NCI-H1694 (cell line): ENCODE results near the gene USP44.

ENCODE experiments used
- DNase-seq: peaks from one replicate; lab custom pipeline; 2025; lab: John Stamatoyannopoulos, UW

Gene USP44

DNA sequence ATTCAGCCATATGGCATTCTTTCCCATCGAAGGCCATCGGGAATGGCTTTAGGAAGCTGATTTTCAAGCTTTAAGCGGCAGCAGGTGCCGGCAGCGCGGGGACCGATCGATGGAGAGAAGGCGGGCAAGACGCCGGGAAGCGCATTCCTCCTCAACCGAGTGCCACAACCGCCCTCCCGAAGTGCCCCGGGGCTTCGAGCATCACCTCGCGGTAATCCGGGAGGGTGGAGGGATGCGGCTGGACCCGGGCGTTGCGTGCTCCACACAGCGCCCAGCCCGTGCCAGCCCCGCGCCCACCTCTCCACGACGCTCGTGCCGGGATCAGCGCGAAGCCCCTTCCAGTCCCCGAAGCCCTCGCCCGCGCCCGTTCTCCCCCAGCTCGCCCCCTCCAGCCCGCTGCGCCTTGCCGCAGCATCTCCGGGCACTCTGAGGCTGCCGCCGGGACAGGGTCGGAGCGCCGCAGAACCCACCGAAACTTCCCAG lies 3.2 kb downstream of the USP44 start:
- no peak for DNase-seq

DNA sequence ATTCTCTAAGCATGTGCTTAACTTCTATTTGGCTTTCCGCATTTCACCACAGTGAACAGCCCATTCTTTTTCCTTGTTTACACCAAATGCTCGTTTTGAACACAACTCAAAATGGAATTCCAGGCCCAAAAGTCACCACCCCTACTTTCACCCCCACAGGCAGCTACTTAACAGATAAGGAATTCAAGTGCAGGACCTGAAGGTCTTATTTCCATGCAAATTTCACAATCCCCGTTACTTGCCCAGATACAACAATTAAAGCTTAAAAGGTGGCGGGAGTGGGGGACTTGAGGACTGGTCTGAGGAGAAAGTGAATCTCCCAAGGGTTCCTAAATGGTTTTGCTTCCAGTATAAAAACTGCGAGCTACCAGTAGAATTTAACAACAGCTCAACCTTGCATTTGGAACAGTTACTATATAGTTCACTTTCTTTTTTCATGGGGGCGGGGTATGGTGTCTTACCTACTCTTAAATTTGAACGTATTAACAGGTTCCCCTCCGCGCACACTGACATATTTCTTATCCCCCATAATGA lies 3.7 kb downstream of the USP44 start:
- DNase-seq, result no peak

DNA sequence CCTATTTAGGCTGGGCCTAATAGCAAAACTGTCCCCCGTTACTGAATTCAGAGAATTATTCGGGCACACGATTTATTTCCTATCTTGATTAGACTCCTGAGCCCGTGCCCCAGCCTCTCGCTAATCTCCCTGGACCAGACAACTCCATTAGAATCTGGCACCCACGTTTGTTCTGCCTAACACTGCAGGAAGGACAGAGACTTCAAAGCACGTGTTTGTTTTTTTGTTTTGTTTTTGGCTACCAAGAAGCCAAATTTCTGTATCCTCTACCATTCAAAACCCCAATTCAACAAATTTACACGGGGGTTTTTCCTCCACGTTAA lies 4.8 kb downstream of the USP44 start:
- no peak for DNase-seq

DNA sequence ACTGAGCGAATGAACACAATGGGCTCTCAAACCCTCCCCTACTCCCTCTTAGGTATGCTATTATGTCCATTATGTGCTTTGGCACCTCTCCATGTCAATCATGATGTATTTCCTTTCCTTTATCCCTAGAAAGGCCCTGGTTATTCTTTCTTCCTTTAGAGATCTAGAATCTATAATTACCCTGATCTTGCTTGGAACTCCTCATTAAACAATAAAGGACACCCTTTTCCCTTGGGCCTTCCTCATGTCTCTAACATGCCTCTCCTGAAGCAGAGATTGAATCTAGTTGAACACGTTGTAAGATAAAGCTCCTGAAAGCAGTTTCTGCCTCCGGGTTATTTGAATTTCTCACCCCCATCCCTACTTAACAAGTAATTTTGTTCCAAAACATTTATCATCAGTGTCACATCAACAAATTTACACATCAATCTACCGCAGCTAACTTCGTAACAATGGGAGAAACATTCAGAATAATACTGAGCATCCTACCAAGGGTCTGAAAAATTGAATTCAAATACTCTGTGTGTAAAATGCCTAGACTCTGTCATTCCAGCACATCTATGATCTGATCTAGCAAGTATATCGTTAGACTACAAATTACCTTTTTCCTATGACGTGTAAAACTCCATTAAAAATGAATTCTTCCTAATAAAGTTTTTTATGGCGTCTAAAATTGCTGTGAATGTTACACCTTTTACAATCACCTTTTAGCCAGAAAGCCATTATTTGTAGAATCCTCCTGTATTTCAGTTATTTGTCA lies 5.4 kb downstream of the USP44 start:
- DNase-seq, result no peak

DNA sequence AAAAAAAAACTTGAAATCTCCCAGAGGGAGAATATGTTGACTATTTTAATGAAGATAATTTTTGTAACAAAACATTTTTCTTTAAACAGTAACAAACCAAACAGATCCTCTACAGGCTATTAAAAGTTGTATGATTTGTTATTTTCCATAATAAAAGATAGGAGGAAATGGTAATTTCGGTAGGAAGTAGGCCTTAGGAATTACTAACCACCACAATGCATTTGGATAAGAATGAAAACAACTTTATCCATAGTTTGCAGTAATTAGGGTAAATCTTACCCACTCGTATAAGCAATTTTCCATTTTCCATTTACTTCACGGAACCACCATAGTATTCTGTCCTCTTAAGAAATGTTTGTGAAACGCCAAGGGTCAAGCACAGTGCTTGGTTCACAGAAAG lies 6.0 kb downstream of the USP44 start:
- no peak for DNase-seq

DNA sequence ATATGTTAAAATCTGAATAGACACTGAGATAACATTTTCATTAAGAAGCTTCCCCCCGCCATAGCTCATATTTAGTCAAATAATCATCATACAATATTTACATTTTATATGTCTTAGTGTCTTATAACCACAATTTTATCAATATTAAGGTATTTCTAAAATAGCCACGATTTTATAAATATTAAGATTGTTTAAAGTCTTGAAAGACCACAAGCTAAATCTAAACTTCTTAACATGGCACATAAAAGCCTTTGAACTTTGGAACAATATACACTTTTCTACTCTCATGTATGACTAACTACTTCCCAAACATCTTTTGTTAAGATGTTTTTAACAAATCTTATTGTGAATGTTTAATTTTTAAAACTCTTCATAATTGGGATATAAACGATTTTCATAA lies 6.5 kb downstream of the USP44 start:
- DNase-seq, result no peak

DNA sequence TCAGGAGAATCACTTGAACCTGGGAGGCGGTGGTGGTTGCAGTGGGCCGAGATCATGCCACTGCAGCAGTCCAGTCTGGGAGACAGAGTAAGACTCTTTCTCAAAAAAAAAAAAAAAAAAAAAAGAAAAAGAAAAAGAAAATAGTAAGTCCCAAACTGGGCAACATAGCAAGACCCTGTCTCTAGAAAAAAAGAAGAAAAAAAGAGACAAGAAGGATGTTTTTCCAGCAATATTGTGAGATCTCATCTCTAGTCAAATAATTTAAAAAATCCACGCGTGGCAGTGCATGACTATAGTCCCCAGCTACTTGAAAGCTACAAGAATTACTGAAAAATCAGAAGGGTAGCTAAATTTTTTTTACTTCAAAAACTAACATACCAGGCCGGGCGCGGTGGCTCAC lies 8.0 kb downstream of the USP44 start:
- DNase-seq, result no peak

DNA sequence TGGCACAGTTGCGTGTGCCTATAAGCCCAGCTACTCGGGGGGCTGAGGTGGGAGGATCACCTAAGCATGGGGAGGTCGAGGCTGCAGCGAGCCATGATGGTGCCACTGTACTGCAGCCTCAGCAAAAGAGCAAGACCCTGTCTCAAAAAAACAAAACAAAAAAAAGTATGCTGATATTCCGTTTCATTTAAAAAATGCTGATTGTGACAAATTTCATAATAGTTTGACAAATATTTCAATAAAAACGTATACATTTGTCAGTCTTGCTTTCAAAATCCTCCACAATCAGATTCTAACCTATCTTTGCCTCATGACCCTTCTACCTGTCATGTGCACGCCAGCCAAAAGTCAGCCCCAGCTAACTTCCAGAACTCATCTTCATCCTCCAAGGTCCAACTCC lies 9.8 kb downstream of the USP44 start:
- no peak for DNase-seq

DNA sequence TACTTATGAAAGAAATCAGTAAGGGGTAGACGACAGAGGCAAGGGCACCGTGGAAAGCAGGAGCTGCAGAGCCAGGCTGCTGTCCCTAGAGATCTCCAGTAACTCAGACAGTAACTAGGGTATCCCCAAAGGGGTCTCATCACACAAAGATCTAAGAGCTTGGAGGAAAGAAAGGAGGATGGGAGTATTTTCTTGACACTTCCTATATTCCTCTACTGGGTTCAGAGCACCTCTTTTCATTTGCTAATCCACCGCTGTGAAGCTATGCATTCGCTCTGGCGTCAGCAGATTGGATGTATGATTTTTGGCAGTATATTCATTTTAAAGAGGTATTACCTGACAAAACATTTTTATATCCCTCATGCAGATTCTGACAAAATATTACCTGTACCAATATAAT lies 12.6 kb downstream of the USP44 start:
- no peak for DNase-seq

DNA sequence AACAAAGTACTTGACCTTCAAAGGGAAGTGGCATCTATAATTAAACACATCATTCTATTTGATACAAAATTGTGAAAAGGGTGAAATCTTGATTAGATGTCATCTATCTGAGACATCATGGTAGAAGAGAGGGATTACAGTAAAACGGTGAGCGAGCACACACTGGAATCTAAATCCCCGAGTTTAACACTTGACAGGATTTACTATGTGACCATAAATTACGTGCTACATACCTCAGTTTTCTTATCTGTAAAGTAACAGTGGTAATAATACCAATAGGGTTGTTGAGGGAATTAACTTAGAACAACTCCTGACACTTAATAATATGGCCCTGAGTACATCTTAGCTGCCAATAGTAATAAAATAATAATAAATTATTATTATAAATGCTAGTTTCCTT lies 13.3 kb downstream of the USP44 start:
- DNase-seq, result no peak

DNA sequence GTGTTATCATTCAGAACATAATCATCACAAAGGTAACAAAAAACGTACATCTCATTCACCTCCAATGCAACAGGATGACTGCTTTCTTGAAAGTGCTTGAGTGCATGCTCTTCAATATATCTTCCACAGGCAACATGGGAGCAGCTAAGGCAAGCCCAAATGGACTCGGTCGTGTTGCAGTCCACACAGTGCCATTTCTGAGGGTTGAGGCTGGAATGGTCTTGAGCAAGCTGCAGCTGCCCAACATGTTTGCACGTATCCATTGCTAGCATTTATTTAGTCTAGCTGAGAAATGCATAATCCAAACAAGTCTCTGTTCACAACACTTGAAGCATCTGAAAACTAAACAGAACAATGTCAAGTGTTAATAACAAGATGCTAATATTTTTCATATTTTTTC lies 17.3 kb downstream of the USP44 start:
- no peak for DNase-seq

DNA sequence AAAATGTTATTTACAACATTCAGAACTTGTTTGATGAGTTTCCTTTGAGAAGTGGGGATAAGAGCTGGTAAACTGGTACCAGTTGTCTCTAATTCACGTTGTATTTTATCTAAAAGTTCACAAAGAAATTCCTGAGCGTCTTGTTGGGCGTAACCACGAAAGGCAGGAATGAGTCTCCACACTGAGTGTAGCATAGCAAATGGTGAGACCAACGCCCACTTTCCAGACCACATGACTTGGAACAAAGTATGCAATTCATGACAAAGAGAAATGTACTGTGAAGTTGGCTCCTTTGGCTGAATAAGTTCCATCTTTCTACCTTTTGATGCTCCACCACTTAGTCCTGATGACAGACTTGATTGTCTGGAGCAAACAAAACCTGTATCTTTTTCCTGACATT lies 18.4 kb downstream of the USP44 start:
- DNase-seq, result no peak

DNA sequence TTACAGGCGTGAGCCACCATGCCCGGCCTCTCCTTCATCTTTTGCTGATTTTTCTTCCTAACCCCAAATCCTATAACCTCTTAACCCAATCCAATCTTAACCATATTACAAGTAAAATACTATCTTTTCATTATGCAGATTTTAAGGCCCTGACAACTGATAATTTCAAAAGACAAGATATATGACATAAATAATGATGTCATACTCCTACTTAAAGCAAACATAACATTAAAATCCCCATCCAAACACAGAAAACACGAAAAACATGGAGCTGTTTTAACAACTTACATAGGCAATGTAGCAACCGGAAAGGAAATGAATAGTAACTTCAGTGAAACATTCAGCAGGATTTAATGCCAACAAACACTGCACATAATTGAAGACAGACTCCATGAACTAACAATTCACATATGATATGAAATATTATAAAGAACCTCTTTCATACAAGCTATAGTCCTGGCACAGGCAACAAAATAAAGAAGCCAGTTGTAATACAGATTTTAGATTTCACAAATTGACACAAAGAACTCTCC lies 21.5 kb downstream of the USP44 start:
- no peak for DNase-seq

DNA sequence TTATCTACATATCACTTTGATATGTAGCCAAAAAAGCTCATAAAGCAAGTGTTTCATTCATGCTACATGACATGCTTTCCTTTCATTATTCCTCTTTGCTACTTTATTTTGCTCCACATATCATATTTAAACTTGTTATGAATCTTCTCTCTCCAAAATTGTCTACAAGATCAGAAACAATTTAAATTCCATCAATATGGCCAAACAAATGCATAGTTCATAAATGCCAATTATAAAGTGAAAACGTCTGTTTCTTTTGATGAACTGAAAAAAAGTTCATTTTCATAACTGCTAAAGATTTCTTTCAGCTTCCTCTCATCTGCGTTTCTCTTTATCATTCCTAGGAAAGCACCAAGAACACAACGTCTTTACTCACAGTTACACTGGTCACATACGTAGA lies 22.8 kb downstream of the USP44 start:
- no peak for DNase-seq

DNA sequence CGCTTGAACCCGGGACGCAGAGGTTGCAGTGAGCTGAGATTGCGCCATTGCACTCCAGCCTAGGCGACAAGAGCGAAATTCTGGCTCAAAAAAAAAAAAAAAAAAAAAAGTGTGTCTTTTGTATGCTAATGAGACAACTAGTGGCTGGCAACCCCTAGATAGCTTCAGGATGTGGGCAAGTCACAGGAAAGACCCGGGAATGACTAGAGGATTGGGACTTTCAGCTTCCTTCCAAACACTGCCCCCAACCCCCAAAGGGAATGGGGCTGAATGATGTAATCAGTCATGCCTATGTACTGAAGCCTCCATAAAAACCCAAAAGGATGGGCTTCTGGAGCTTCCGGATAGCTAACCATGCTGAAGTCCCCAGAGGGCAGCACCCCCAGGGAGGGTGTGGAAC lies 28.6 kb downstream of the USP44 start:
- no peak for DNase-seq

DNA sequence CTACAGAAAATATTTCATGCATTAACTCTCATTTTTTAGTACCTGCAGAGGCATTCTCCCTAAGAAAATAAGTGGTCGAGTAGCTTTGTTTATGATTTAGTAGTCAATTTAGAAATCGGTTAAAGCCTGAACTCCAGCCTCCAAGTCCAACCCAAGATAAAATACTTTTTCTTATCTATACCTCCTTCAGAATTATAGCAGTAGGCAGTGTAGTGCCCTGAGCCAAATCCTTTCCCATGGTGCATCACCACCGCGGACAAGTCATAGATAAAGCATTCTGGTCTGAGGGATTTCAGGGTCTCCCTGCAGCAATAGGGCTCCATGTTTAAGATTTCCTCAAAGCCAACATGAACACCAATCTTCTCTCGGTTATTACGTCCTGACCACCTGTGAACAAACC lies 30.5 kb downstream of the USP44 start:
- DNase-seq, result no peak

DNA sequence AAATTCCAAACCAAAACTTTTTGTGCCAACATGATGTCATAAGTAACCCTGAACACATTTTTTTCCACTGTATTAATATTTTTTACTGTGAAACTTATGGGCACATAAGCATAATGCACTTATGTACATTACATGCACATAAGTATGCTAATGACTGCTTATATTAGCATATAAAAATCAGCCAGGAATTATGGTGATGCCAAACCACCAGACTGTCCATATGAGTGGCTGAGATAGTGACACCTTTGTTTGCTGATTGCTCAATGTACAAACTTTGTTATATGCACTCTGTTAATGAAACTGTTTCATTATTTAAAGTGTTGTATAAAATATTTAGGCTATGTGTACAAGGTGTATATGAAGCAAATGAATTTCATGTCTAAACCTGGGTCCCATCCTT lies 32.3 kb downstream of the USP44 start:
- DNase-seq, result no peak

DNA sequence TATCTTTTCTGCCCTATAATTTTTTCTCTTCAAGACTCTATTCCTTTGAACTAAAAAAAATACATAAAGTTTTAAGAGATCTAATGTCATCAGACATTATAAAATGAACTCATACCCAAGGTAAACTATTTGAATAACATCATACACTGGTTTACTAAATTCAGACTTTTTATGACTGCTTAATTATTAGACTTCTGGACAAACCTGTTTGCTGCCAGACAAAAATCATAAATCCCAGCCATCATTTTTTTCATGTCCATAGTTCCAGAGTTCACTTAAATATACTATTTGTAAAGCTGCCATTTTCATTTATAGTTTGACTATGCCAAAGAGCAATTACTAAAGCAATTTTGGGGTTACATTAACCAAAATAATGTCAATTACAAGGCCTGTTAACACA lies 34.0 kb downstream of the USP44 start:
- no peak for DNase-seq

DNA sequence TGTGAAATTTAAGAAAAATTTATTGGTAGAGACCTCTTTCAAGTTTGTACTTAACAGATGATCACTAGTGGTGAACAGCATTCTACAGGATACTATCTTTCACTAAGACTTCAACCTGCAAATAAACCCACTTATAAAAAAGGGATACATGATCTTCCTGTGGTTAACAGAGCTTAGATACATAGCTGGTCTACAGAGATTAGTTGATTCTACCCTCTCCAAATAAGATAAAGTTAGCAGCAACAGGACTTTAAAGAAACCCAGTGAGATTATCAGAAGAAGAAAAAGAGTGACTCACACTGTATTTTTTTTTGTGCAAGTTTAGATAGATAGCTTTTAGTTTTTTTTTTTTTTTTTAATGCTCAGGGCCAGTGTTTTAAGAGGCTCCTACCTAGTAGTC lies 34.5 kb downstream of the USP44 start:
- no peak for DNase-seq

DNA sequence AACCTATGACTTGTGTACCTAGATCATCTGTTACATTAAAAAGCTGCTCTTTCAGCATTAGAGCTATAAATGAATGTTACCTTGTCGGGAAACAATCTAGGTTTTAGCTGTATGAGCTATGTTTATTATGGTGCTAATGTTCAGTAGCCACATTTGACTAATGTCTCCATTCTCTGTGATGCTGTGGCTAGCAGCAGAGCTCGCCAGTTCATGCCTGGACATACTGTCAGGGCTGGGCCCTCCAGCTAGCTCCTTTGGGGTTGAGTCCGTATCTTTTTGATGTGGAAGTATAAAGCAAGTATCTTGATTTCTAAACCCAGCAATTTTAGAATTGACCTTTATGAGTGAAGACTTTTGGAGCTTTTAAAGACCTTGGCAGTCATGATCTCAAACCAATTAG lies 36.1 kb downstream of the USP44 start:
- DNase-seq, result no peak

DNA sequence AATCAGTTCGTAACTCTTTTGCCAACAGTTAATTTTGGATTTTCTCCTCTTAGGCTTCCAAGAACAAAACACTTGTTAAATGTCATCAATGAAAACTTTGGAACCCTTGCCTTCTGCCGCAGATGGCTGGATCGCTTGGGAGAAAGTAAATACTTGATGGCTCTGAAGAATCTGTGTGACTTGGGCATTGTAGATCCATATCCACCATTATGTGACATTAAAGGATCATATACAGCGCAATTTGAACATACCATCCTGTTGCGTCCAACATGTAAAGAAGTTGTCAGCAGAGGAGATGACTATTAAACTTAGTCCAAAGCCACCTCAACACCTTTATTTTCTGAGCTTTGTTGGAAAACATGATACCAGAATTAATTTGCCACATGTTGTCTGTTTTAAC lies 37.7 kb downstream of the USP44 start:
- DNase-seq, result no peak

DNA sequence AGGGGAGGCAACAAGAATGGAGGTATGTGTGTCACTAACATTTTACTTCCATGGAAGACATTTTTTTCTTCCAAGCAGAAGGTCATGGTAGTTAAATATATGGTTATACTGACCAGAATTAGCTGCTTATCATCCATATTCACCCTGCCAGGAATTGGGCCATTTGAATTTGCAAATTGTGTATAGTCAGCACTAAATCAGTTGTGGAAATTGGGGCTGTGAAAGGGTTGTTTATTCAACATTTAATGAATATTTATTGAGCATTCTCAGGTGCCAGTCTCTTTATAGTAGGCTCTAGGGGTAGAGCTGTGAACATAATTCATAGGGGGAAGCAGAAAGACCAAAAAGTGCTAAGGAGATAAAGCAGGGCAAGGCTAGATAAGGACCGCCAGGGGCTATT lies 39.3 kb downstream of the USP44 start:
- no peak for DNase-seq

DNA sequence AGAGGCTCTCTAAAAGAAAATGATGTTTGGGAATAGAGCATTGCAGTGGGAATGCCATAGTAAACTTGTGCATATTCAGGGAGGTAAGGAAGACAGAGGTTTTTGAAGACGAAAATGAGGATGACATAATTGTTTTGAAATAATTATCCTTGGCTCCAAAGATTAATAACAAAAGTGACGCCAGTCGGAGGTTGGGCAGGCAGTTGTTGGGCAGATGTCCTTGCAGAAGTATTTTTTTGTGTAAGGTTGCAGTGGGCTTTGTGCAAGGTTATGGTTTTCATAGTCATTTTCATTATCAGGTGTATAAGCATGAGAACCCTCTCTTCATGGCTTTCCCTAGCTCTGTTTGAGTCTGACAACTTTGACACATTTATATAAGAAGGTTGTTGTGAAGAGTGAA lies 42.0 kb downstream of the USP44 start:
- no peak for DNase-seq
